A549 (cell line): Measurements from ENCODE around the gene TRPV4.

ENCODE experiments used
- EHF ChIP-seq: fragments of 250-450 bp; sonication (Bioruptor Pico); IDR thresholded peaks from 2 replicates; pipeline ENCODE4 v1.5.0; 2020; ENCODE audit warnings: mild to moderate bottlenecking
- MAFK ChIP-seq: fragments of 450-650 bp; IDR thresholded peaks from 2 replicates; pipeline ENCODE4 v1.6.1; 2014; ENCODE audit not compliant: partially characterized antibody
- NFE2L2 ChIP-seq: fragments of 150-350 bp; conservative IDR thresholded peaks from 2 replicates; pipeline ENCODE4 v1.6.1; 2014; ENCODE audit warnings: low read length
- POLR2A ChIP-seq: IDR thresholded peaks from 2 replicates; pipeline ENCODE4 v1.6.1; 2012; ENCODE audit warnings: mild to moderate bottlenecking, low read length
- RAD21 ChIP-seq, 2 experiments: fragments of >200 bp in 1 of 2; sonication (Bioruptor Twin) in 1 of 2; formaldehyde crosslinking in 1 of 2; IDR thresholded peaks in 1 of 2; conservative IDR thresholded peaks in 1 of 2; 2 replicates in 1 of 2; 3 replicates in 1 of 2; pipeline ENCODE4 v1.6.1; 2012 to 2018; ENCODE audit warnings: inconsistent platforms in 1 of 2
- TF ChIP-seq, protein P1 (sequence below): IDR thresholded peaks from 2 replicates; pipeline ENCODE4 v1.6.1; 2012

DNA sequence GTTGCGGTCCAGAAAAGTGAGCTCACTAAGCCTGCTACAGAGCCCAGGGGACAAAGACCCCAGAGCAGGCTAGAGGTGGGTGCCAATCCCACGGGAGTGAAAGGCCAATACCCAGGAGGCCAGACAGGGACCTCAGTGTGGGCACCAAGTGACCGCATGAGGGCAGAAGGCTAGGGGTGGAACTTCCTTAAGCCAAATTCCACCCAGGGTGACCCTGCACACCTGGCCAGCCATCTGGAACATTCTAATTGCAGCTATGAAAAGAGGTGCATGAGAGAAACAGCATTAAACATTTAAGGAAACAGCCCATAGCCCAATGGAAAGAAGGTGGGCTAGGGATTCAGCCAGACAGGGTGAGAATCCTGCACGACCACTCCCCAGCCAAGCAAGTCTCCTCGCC is 27.8 kb upstream of the TRPV4 start:
- TF ChIP-seq, protein P1, sequence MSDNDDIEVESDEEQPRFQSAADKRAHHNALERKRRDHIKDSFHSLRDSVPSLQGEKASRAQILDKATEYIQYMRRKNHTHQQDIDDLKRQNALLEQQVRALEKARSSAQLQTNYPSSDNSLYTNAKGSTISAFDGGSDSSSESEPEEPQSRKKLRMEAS = no peak
- TF ChIP-seq MAFK (no peak), POLR2A (no peak), EHF (CRISPR knock-in tag) (no peak), NFE2L2 (no peak), RAD21 (conservative IDR thresholded peaks at IDR 0.05 in 1 of 2, IDR thresholded peaks at IDR 0.05 in 1 of 2) (no peak)
